Activated T-cell treated with anti-CD3 and anti-CD28 coated beads for 1 hour (primary cell): ENCODE measurements around the gene RAB43.
A peak's percentile ranks its signal among the peaks of the same experiment; 100 is the strongest.
"Not testable (repeated sequence)": the region's sequence is repeated elsewhere in the genome, so short reads cannot be mapped to it uniquely, and the experiment has no call there.

ENCODE experiments used
- DNase-seq: peaks from one replicate; pipeline ENCODE4 v3.0.0-alpha.2; 2020; ENCODE audit warnings: low read depth

Gene RAB43

GRCh38 chr3:129121792-129122411 is at the start of gene RAB43:
TSS of gene RAB43 (minus strand) at chr3:129121804. CDS start at chr3:129121489, 315 bp downstream.
- peak; percentile 86 for DNase-seq

GRCh38 chr3:129166579-129167332 is 45.2 kb upstream of the RAB43 start:
- no peak for DNase-seq

DNA sequence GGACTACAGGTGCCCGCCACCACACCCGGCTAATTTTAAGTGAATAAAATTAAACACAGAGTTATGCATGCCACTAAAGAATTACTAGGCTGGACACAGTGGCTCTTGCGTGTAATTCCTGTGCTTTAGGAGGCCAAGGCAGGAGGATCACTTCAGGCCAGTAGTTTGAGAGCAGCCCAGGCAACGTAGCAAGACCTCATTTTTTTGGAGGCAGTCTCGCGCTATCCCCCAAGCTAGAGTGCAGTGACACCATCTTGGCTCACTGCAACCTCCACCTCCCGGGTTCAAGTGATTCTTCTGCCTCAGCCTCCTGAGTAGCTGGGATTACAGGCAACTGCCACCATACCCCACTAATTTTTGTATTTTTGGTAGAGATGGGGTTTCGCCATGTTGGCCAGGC is 44.0 kb upstream of the RAB43 start:
- DNase-seq: not testable (repeated sequence)

- DNase-seq: no peak
These were observed 42.9 kb upstream of the RAB43 start for GRCh38 chr3:129164500-129164899.

DNA sequence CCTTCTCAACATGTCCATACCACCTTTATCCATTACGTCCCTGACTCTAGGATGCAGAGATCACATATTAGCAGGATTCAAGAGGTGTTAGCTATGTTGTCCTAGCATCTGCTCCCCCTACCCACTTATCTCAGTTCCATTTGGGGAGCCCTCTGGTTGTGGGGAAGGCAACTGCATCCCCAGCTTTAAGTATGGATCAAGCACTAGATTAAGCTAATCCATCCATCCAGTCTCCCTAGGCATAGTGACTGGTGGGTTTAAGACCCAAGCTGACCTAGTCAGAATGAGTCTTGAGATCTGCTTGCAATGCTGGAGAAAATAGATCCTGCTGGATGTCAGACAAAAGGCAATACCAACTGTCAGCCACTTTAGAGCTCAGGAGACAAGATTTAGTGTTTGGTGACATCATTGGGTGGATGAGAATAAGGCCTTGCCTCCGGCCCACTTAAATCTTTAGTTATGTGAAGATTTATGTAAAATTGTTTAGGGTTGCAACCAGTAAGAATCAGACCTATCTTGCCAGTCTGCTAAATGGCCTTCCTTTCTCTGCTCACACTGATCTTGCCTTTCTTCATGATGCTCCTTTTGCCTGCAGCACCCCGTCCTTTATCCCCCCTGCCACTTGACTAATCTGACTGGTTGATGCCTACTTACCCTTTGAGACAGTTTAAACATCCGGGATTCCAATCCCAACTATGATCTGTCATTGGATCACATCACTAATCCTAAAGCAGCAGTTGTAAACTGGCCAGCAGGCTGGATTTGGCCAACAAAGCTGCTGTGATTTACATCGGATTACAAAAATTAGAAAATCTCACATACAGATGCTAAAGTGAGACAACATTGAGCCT is 41.4 kb upstream of the RAB43 start:
- DNase-seq: no peak

GRCh38 chr3:129161860-129162271 is 40.3 kb upstream of the RAB43 start:
- no peak for DNase-seq

DNA sequence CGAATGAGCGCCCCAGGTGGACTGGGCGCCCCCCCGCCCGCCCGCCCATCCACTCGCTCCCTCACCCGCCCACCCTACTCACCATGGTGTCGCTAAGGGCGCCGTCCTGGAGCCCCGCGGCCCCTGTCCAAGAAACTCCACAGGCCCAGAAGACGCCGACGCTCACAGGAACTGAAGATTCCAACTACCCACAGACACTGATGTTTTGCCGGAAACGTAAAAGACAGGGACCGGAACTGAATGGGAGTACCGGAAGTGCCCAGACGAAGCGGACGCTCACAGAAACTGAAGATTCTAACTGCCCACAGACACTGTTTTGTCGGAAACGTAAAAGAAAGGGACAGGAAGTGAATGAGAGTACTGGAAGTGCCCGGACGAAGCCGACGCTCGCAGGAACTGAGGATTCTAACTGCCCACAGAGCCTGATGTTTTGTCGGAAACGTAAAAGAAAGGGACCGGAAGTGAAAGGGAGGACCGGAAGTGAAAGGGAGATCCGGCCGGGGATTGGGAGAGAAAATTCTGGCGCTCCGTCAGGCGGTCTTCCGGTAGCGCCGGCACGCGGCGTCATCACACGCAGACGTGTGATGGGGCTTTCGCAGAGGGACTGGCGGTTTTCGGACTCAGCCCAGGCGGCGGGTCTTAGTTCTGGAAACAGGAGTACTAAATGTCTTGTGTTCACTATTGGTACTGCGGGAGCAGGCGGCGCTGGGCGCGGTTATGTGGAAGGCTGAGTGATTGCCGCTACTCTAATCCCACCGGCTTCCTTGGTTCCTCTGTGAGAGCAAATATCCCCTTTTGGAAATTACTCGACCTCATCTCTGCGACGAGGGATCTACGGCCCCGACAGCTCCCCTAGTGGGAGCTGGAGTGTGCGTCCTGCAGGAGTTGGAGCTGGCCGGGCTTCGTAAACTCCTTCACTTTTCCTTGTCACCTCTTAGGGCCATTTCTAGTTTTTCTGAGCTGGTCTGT is 39.6 kb upstream of the RAB43 start, which contains the start of gene ISY1:
Gene ISY1, minus strand, starts transcription at position 173 of the 969 bp plus-strand sequence. Its CDS starts 88 bp downstream, at position 85.
- peak; percentile 72 for DNase-seq

- no peak for DNase-seq
These were observed 23.2 kb upstream of the RAB43 start for GRCh38 chr3:129144786-129145185.

DNA sequence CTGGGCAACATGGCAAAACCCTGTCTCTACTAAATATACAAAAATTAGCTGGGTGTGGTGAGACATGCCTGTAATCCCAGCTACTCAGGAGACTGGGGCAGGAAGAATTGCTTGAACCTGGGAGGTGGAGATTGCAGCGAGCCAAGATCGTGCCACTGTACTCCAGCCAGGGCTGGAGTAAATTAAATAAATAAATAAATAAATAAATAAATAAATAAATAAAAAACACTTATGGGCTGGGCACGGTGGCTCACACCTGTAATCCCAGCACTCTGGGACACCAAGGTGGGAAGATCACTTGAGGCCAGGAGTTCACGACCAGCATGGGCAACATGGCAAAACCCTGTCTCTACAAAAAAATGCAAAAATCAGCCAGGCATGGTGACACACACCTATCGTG is 19.4 kb upstream of the RAB43 start:
- not testable (repeated sequence) for DNase-seq

- no peak for DNase-seq
These were observed 18.3 kb upstream of the RAB43 start for GRCh38 chr3:129139911-129140310.

DNA sequence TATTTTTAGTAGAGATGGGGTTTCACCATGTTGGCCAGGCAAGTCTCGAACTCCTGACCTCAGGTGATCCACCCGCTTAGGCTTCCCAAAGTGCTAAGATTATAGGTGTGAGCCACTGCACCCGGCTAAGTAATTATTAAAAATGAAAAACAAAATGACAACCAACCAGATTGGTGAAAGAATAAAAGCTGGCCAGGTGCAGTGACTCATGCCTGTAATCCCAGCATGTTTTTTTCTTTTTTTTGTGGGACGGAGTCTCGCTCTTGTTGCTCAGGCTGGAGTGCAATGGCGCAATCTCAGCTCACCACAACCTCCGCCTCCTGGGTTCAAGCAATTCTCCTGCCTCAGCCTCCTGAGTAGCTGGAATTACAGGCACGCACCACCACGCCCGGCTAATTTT is 14.7 kb upstream of the RAB43 start:
- not testable (repeated sequence) for DNase-seq

GRCh38 chr3:129132097-129132866 is 10.7 kb upstream of the RAB43 start:
- no peak for DNase-seq

DNA sequence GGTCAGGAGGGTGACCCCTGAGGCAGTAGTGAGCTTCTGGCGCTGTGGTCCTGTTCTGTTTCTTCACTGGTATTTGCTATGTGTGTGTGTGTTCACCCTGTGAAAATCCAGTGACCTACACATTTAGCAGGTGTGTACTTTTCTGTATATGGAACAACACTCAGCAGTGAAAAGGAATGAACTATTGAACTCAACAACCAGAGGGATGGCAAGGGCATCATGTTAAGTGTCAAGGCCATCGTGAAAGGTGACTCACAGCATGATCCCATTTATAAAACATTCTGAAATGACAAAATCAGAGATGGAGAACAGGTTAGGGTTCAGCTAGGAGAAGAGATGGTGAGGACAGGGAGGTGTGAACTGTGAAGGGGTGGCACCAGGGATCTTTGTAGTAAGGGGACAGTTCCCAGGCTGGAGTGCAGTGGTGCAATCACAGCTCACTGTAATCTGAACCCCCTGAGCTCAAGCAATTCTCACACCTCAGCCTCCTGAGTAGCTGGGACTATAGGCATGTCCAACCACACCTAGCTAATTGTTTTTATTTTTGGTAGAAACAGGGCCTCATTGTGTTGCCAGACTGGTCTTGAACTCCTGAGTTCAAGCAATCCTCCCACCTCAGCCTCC is 10.0 kb upstream of the RAB43 start:
- no peak for DNase-seq

DNA sequence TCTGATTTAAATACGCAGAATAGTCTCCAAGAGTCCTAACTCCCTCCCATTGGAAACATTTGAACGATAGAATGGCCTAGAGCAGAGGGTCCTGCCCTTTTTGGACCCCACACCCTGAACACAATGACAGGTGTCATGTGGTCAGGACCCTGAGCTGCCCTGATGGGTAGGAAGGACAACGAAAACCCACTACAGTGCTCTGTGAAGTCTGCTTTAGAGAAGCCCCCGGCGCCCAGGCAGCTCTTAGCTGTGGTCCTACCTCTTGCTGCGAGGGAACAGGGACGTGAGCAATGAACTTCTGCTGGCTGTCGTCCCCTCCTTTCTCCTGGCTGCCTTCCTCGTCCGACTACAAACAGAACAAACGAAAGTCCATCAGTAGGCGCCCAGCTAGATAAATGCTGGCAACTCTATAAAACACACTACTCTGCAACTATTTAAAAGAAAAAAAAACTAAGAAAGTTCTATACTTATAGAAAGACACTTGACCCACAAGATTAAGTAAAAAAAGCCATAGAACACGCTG is 8.7 kb upstream of the RAB43 start:
- DNase-seq: no peak

GRCh38 chr3:129128357-129129155 is 7.0 kb upstream of the RAB43 start:
- no peak for DNase-seq

DNA sequence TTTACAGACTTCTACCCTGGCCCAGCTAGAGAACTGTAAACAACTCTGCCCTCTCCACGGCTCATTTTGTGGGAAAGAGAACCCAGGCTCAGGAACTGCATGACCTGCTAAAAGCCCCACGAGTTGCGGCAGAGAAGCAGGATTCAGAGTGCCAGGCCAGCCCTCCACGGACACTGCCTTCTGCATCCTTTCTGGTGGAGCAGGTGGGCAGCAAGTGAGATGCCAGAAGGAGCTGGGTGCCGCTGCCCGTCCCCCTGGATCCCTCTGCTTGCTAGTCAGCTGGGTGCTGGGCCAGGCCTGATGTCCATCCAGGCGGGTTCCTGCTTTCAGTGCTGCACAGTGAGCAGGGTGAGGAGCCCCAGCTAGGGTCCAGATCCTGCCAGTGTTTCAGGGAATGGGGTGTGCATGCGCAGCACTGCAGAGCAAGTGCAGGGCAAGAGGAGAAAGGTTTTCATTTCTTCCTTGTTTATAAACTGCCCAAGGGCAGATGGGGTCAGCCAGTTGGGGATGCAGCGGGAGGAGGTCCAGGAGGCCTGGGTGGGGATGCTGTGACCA is 5.2 kb upstream of the RAB43 start:
- DNase-seq: no peak

- DNase-seq: no peak
These were observed 1.9 kb upstream of the RAB43 start for GRCh38 chr3:129123314-129124060.

GRCh38 chr3:129122412-129123011 is 908 bp upstream of the RAB43 start:
- no peak for DNase-seq
